Aorta (tissue), 5 donors: ENCODE results near the gene NXPH3. TPM values are rescaled to one million over a fixed set of nuclear protein-coding genes. Genes with fewer than 3 reads are reported as not detected.
"Not testable (repeated sequence)": the region's sequence is repeated elsewhere in the genome, so short reads cannot be mapped to it uniquely, and the experiment has no call there.

ENCODE experiments used
- ATAC-seq: fragments of 200-7000 bp; cut with Tn5 transposase; one replicate; pipeline ENCODE4 v1.9.1; 2022; ENCODE audit warnings: moderate library complexity; ENCODE audit not compliant: low FRiP score
- DNase-seq, 2 donors: peaks; one replicate each; pipeline ENCODE4 v3.0.0-alpha.2; 2020
- H3K27ac ChIP-seq, 2 donors: one replicate each; pipeline ENCODE4 v1.5.1; 2013; ENCODE audit warnings: low read length in 2 of 2, mild to moderate bottlenecking in 2 of 2, moderate library complexity in 2 of 2, control low read depth in 1 of 2, inconsistent platforms in 1 of 2, low read depth in 1 of 2
- H3K27me3 ChIP-seq, 2 donors: one replicate each; pipeline ENCODE4 v1.6.1; 2013; ENCODE audit warnings: control low read depth in 1 of 2, low read length in 1 of 2, mild to moderate bottlenecking in 1 of 2, moderate library complexity in 1 of 2; ENCODE audit not compliant: insufficient read depth in 2 of 2, control insufficient read depth in 1 of 2
- H3K36me3 ChIP-seq, 2 donors: one replicate each; pipeline ENCODE4 v1.6.1; 2013; ENCODE audit warnings: control low read depth in 1 of 2, low read length in 1 of 2, mild to moderate bottlenecking in 1 of 2; ENCODE audit not compliant: insufficient read depth in 2 of 2, control insufficient read depth in 1 of 2
- H3K4me1 ChIP-seq, 2 donors: one replicate each; pipeline ENCODE4 v1.6.1; 2013; ENCODE audit warnings: low read length in 2 of 2, control low read depth in 1 of 2, mild to moderate bottlenecking in 1 of 2, moderate library complexity in 1 of 2; ENCODE audit not compliant: insufficient read depth in 2 of 2, control insufficient read depth in 1 of 2
- H3K4me3 ChIP-seq, 2 donors: one replicate each; pipeline ENCODE4 v1.5.1; 2013; ENCODE audit warnings: low read length in 2 of 2, control low read depth in 1 of 2, mild to moderate bottlenecking in 1 of 2
- H3K9me3 ChIP-seq: one replicate; pipeline ENCODE4 v1.6.1; 2013; ENCODE audit warnings: mild to moderate bottlenecking, low read length; ENCODE audit not compliant: control insufficient read depth
- WGBS, 2 donors: extraction: QIAGEN DNeasy Blood & Tissue Kit; methylation state at CpG; one replicate each; pipeline ENCODE4 v1.1.7; 2013; 5-methylcytosine and 5-hydroxymethylcytosine counted together
- intact Hi-C, 2 donors: fragments of 100-400 bp; cut with DNase I; formaldehyde crosslinking; loops; one replicate each; pipeline versions ENCODE4 v1.14.2 to v1.15.0; 2022
- polyA plus RNA-seq, 2 donors: library from polyadenylated mRNA; stranded (reverse); fragments of 200-250 nt; gene quantifications; one replicate each; pipeline ENCODE4 v1.2.3, GENCODE V29; 2013
- total RNA-seq, 2 donors: library from RNA; stranded (reverse); fragmentation: NEBNext Ultra II Directional; extraction: Animal tissue kit (Norgen Biotek cat#: 25700); gene quantifications; one replicate each; pipeline ENCODE4 v1.2.1, GENCODE V29; 2021
- donor health status: healthy with polysubstance abuse.
- donor health status: Bipolar disorder and iron deficiency.
- donor health status: DM: no; HTN: no; CAD: no.
- donor health status: DM: no; HTN: no; CAD: no.
- donor health status: DM: yes; HTN: yes; CAD: no.

The NXPH3 gene
- total and polyA plus RNA-seq, 4 donors = 40.4 to 87.5 (median 65.5) TPM

DNA sequence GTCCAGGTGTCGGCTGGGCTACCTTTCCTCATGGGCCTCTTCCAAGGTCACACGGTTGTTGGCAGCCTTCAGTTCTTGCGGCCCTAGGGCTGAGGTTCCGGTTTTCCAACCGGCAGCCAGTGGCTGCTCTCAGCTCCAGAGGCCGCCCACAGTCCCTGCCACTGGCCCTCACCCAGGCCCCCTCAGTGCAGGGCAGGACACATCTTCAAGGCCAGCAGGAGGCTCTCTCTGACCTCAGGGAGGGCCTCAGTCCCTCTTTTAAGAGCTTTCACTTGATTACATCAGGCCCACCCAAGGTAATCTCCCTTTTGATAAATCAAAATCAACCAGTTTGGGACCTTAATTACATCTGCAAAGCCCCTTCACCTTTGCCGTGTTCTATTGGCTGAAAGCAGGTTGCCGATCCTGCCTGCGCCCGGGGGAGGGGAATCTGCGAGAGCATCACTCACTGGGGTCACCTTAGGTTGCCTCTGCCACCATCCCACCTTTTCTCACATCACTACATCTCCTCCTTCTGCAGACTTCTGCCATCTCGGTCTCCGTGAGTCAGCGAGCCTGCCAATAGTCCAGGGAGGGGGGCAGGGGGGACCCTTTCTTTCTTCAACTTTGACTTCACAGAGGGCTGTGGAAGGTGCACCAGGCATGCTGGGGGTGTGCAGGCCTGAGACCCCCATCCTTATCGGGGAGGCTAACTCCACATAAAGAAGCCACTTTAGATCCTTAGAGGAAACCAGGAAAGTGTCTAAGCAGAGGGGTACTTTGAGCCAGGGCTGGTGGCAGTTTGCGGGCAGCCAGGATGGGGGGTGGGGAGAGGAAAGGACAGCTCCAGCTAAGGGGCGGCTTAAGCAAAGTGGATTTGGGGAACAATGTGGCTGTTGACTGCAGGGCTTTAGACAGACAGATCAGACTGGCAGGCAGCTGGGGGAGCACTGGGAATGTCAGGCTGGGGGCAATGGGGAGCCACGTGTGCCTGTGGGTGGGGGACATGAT, 28.8 kb upstream of the NXPH3 start:
- intact Hi-C loops = loop anchor here in 1 of 2 donors (5.0 kb wide), 1 partner anchor 45 kb away; no protein-coding TSS in a partner anchor
- no peak overlapping the region for H3K4me3 ChIP-seq

DNA sequence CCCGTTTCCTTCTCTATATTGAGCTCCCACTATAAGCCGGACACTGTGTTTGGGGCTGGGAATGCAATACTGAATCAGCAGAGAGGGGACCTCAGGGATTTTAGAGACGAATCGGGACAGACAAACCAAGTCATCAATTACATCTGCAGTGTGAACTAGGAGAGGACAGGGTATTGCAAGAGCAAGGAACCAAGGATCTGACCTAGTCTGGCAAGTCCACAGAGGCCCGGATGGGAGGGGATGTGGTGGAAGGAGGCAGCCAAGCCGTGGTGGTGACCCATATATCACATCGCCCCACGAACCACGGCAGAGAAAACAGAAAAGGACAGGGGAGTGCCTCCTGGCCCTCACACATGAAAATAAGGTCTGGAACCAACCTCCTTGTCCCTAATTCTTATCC, 28.1 kb upstream of the NXPH3 start:
- Histone ChIP-seq H3K4me1 (no peaks in the 10 kb centered on the region), H3K9me3 (no peaks in the 10 kb centered on the region), H3K4me3 (no peak overlapping the region), H3K27ac (no peak overlapping the region), H3K27me3 (no peaks in the 10 kb centered on the region), H3K36me3 (no peaks in the 10 kb centered on the region)
- 25 to 27% methylated on average over 9 of the region's 9 CpGs for WGBS, 2 donors
- intact Hi-C loops = loop anchor here in 1 of 2 donors (5.0 kb wide), 1 partner anchor 45 kb away; no protein-coding TSS in a partner anchor
- ATAC-seq (no peak), DNase-seq (no peak)

More for the DNA sequence above, 28.8 kb upstream of the NXPH3 start:
- Histone ChIP-seq H3K9me3 (no peaks in the 10 kb centered on the region), H3K27ac (no peak overlapping the region), H3K36me3 (no peaks in the 10 kb centered on the region), H3K27me3 (no peaks in the 10 kb centered on the region), H3K4me1 (no peaks in the 10 kb centered on the region)
- WGBS, 2 donors = 86% methylated on average over 18 of the region's 18 CpGs
- DNase-seq (peak in 1 of 2 donors; percentile 64), ATAC-seq (no peak)

DNA sequence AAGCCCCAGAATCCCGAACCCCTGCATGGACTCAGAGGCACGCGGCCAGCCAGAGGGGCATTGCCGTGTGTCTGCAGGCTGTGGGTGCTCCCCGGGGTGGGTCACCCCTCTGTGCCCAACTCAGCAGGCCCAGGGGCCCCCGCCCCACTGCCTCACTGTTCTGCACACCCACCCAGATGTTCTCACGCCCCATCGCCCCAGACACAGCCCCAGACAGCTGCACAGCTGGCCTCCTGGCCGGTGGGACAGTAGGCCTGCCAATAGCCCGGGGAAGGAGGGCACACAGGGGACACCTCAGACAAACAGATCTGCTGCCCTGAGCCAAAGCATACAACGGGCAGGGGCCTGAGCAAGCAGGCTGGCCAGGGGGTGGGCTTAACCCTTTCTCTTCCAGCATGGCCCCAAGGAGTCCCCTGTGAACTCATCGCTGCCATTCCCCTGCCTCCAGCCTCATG, 27.6 kb upstream of the NXPH3 start:
- 18 to 23% methylated on average over 12 of the region's 12 CpGs for WGBS, 2 donors
- Histone ChIP-seq H3K27me3 (no peaks in the 10 kb centered on the region), H3K36me3 (no peaks in the 10 kb centered on the region), H3K27ac (no peak overlapping the region), H3K4me1 (no peaks in the 10 kb centered on the region), H3K4me3 (no peak overlapping the region), H3K9me3 (no peaks in the 10 kb centered on the region)
- intact Hi-C loops = loop anchor here in 1 of 2 donors (5.0 kb wide), 1 partner anchor 46 kb away; no protein-coding TSS in a partner anchor
- ATAC-seq = peak; percentile 36
- DNase-seq = no peak

DNA sequence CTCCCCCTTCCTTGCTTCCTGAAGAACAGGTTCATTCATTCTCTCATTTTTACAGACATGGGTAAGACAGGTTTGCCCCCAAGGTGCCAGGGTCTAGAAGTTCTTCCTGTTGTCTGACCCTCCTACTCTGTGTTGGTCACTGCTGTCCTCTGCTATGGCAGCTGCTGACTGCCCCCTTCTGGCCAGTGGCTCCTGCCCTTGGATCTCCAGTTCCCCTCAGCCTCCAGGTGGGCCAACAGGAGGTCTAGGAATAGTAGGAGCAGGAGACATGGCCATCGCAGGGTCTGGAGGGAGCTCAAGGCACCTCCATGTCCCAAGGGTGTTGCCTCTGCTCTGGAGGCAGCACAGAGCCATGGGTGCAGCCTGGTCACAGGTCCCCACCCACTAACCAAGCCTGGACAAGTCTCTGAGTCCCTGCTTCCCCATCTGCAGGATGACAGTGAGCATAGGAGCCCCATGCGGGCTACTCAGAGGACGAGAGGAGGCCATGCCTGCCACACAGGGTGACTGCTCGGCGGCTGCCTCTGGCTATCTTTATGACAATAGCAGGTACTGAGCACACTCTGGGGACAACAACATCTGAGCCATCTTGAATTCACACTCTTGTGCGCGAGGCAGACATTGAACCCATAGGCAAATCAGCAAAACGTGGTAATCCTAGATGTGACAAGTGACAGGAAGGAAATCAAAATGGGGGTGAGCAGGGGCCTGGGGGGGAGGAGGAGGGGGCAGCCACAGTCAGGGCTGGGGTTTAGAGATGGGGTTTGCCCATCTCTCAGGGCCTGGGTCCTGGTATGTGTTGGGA, 27.0 kb upstream of the NXPH3 start:
- Histone ChIP-seq H3K27ac (no peak overlapping the region), H3K27me3 (no peaks in the 10 kb centered on the region), H3K4me3 (no peak overlapping the region), H3K4me1 (no peaks in the 10 kb centered on the region), H3K36me3 (no peaks in the 10 kb centered on the region), H3K9me3 (no peaks in the 10 kb centered on the region)
- WGBS, 2 donors = 82 to 87% methylated on average over 8 of the region's 8 CpGs
- intact Hi-C loops = loop anchor here in 1 of 2 donors (5.0 kb wide), 1 partner anchor 46 kb away; no protein-coding TSS in a partner anchor
- peak; percentile 65 for ATAC-seq
- DNase-seq = no peak

DNA sequence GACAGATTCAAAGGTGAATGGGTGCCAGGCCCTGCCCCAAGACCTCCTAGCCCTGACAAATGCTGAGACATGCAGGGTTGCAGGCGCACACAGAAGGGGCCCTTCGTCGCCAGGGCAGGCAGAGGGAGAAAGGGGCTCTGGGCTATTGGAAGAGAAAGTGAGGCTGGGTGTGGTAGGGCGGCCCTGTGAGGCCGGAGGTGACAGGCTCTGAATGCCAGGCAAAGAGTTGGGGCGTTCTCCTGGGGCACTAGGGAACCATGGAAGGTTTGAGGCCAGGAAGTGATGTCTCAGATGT, 26.4 kb upstream of the NXPH3 start:
- intact Hi-C loops = loop anchor here in 1 of 2 donors (5.0 kb wide), 1 partner anchor 47 kb away; no protein-coding TSS in a partner anchor
- no peak overlapping the region for H3K27ac ChIP-seq
- WGBS, 2 donors = 96% methylated on average over 6 of the region's 6 CpGs
- ATAC-seq (no peak), DNase-seq (no peak)
- no peaks in the 10 kb centered on the region for H3K4me1 ChIP-seq
- H3K4me3 ChIP-seq = no peak overlapping the region
- no peaks in the 10 kb centered on the region for H3K9me3 ChIP-seq
- H3K36me3 ChIP-seq = no peaks in the 10 kb centered on the region
- no peaks in the 10 kb centered on the region for H3K27me3 ChIP-seq

DNA sequence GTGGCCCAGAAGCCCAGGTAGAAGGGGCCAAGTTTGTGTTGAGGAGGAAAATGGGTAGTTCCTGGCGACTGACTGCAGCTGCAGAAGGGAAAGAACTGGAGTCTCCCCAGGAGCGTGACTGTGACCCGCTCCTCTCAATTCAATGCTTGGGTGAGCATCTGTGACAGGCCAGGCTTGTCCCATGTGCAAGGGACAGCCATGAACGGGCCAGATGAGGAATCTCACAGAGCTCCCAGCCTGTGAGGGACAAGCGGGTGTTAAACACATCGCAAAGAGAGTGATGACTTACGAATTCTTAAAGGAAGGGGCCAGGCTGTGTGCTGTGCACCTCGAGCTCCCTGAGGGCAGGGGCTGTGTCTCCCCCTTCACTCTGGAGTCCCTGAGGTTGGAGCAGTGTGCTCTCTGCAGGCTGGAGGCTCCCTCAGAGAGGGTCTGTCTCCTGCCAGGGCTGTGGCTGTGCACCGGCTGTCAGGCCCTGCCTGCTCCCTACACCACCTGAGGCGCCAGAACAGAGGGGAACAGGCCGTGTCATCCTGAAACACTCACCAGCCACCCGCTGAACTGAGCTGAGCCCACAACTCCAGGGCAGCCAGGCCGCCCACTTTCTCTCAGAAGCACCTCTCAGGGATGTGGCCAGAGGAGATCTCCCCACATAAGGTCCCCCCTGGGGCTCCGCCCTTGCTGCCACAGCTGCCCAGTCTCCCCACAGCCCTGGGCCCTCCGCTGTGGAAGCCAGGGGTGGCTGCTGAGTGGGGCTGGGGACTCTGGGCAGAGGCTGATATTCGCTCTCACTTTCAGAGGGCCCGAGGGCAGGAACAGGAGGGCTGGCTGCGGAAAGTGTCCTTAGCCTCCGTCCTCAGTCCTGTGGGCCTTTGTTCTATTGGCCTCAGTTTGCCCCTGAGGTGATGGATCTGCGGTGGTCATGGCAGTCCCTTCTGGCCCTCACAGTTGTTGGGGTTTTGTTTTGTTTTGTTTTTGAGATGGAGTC, 25.7 kb upstream of the NXPH3 start:
- DNase-seq (no peak), ATAC-seq (no peak)
- no peaks in the 10 kb centered on the region for H3K4me1 ChIP-seq
- H3K27me3 ChIP-seq = no peaks in the 10 kb centered on the region
- WGBS, 2 donors = 93% methylated on average over 20 of the region's 20 CpGs
- H3K9me3 ChIP-seq = no peaks in the 10 kb centered on the region
- no peak overlapping the region for H3K27ac ChIP-seq
- intact Hi-C loops = loop anchor here (5.0 to 10.0 kb wide), 4 partner anchors 38 to 235 kb away; no protein-coding TSS in a partner anchor
- no peak overlapping the region for H3K4me3 ChIP-seq
- H3K36me3 ChIP-seq = no peaks in the 10 kb centered on the region

DNA sequence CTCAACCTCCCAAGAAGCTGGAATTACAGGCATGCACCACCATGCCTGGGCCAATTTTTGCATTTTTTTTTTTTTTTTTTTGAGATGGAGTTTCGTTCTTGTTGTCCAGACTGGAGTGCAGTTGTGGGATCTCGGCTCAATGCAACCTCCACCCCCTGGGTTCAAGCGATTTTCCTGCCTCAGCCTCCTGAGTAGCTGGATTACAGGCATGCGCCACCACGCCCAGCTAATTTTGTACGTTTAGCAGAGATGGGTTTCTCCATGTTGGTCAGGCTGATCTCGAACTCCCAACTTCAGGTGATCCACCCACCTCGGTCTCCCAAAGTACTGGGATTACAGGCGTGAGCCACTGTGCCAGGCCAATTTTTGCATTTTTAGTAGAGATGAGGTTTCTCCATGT, 24.9 kb upstream of the NXPH3 start:
- H3K27me3 ChIP-seq, H3K36me3 ChIP-seq, DNase-seq, H3K4me1 ChIP-seq, ATAC-seq, H3K9me3 ChIP-seq, H3K4me3 ChIP-seq, H3K27ac ChIP-seq: not testable (repeated sequence)
- 93 to 97% methylated on average over 9 of the region's 9 CpGs for WGBS, 2 donors
- intact Hi-C loops = loop anchor here (5.0 to 10.0 kb wide), 3 partner anchors 38 to 236 kb away; no protein-coding TSS in a partner anchor
